Thyroid gland (tissue), 4 donors: ENCODE measurements around the gene ARHGAP22.

Source experiments
- CTCF ChIP-seq, 6 experiments: fragments of 200-600 bp in 3 of 6; fragments of 450-650 bp in 3 of 6; sonication (generic) in 3 of 6; IDR thresholded peaks; one replicate each; pipeline ENCODE4 v1.5.1; 2016 to 2019; ENCODE audit warnings: antibody characterized with exemption in 6 of 6, mild to moderate bottlenecking in 2 of 6, inconsistent platforms in 1 of 6, moderate library complexity in 1 of 6
- POLR2A ChIP-seq, 2 donors: fragments of 450-650 bp; IDR thresholded peaks; one replicate each; pipeline ENCODE4 v1.6.1; 2017; ENCODE audit warnings: antibody characterized with exemption in 2 of 2, mild to moderate bottlenecking in 2 of 2, moderate library complexity in 1 of 2

GRCh38 chr10:48634984-48635557 is 30.2 kb upstream of the ARHGAP22 start:
- TF ChIP-seq CTCF (IDR thresholded peaks at IDR 0.05) (no peak), POLR2A (IDR thresholded peaks at IDR 0.05) (no peak)
